B cell (primary cell): ENCODE results near the gene RPRD1A. TPM values are rescaled to one million over a fixed set of nuclear protein-coding genes. Genes with fewer than 3 reads are reported as not detected.

Experiments
- ATAC-seq: fragments of 200-7000 bp; cut with Tn5 transposase; one replicate; pipeline ENCODE4 v1.10.0; 2021; ENCODE audit warnings: low read depth, mild to moderate bottlenecking, moderate number of reproducible peaks, moderate library complexity
- CTCF ChIA-PET: fragments of 350-600 bp; sonication (Branson Sonifier 250); formaldehyde crosslinking; loops from one replicate; lab custom pipeline; 2021; ENCODE audit warnings: antibody characterized with exemption, inconsistent platforms; lab: Charles Lee
- POLR2A ChIA-PET: fragments of 350-600 bp; sonication (Branson Sonifier 250); formaldehyde crosslinking; loops from one replicate; lab custom pipeline; 2021; ENCODE audit warnings: antibody characterized with exemption; lab: Charles Lee
- DNase-seq: peaks from one replicate; pipeline ENCODE4 v3.0.0; 2013
- H2AFZ ChIP-seq: 2 replicates; pipeline ENCODE4 v1.6.1; 2012; ENCODE audit warnings: mild to moderate bottlenecking, low read depth, low read length; ENCODE audit not compliant: insufficient read depth, poor library complexity, severe bottlenecking
- H3K27ac ChIP-seq, 2 donors: 1 replicate in 1 of 2; 2 replicates in 1 of 2; pipeline ENCODE4 v1.5.1; 2012 to 2013; ENCODE audit warnings: low read length in 2 of 2, mild to moderate bottlenecking in 2 of 2, moderate library complexity in 1 of 2
- H3K27me3 ChIP-seq, 4 experiments: fragments of 200-600 bp in 1 of 4; sonication (generic) in 1 of 4; replicated peaks in 1 of 4; 1 replicate in 2 of 4; 2 replicates in 2 of 4; pipeline versions ENCODE4 v1.6.1 to v1.7.0; 2013 to 2016; ENCODE audit warnings: low read length in 3 of 4, mild to moderate bottlenecking in 2 of 4, mixed read lengths in 1 of 4, moderate library complexity in 1 of 4; ENCODE audit not compliant: insufficient read depth in 4 of 4, control insufficient read depth in 3 of 4; ENCODE audit errors: control extremely low read depth in 1 of 4
- H3K36me3 ChIP-seq, 2 experiments: replicated peaks in 1 of 2; 1 replicate in 1 of 2; 2 replicates in 1 of 2; pipeline versions ENCODE4 v1.6.1 to v1.7.1; 2013; ENCODE audit warnings: low read length in 1 of 2; ENCODE audit not compliant: insufficient read depth in 2 of 2, control insufficient read depth in 1 of 2; ENCODE audit errors: control extremely low read depth in 1 of 2, extremely low read depth in 1 of 2
- H3K4me1 ChIP-seq, 2 donors: fragments of 200-600 bp in 1 of 2; sonication (generic) in 1 of 2; 1 replicate in 1 of 2; 2 replicates in 1 of 2; pipeline versions ENCODE4 v1.5.1 to v1.6.1; 2013 to 2017; ENCODE audit warnings: low read length in 2 of 2; ENCODE audit not compliant: control insufficient read depth in 2 of 2, insufficient read depth in 2 of 2
- H3K4me2 ChIP-seq: replicated peaks from 2 replicates; pipeline ENCODE3; 2012; ENCODE audit warnings: mild to moderate bottlenecking, low read depth, low read length; ENCODE audit not compliant: poor library complexity, severe bottlenecking
- H3K4me3 ChIP-seq, 5 experiments: fragments of 200-600 bp in 1 of 5; sonication (generic) in 1 of 5; 1 replicate in 3 of 5; 2 replicates in 2 of 5; pipeline versions ENCODE4 v1.5.1 to v1.7.0; 2011 to 2016; ENCODE audit warnings: low read length in 4 of 5, mild to moderate bottlenecking in 4 of 5, low read depth in 2 of 5, control low read depth in 1 of 5, moderate library complexity in 1 of 5; ENCODE audit not compliant: insufficient read depth in 1 of 5; ENCODE audit errors: control extremely low read depth in 1 of 5, extremely low read depth in 1 of 5
- H3K79me2 ChIP-seq: fragments of 200-600 bp; sonication (generic); one replicate; pipeline ENCODE4 v1.6.0; 2016; ENCODE audit warnings: low read length; ENCODE audit not compliant: control insufficient read depth, insufficient read depth
- H3K9ac ChIP-seq: fragments of 200-600 bp; sonication (generic); 2 replicates; pipeline ENCODE4 v1.6.1; 2017; ENCODE audit warnings: mild to moderate bottlenecking, low read length, moderate library complexity
- H3K9me3 ChIP-seq, 3 donors: one replicate each; pipeline versions ENCODE4 v1.6.1 to v1.7.1; 2013; ENCODE audit warnings: low read length in 2 of 3; ENCODE audit not compliant: control insufficient read depth in 2 of 3, insufficient read depth in 1 of 3; ENCODE audit errors: control extremely low read depth in 1 of 3
- H4K20me1 ChIP-seq: 2 replicates; pipeline ENCODE4 v1.6.0; 2012; ENCODE audit warnings: mild to moderate bottlenecking, low read length; ENCODE audit not compliant: insufficient read depth, control insufficient read depth, poor library complexity, severe bottlenecking
- H3K27ac Mint-ChIP-seq: one replicate; pipeline ENCODE4 v1.8.0; 2021; ENCODE audit warnings: mixed read lengths
- H3K27me3 Mint-ChIP-seq: one replicate; pipeline ENCODE4 v1.8.0; 2021; ENCODE audit warnings: mixed read lengths
- H3K4me1 Mint-ChIP-seq: one replicate; pipeline ENCODE4 v1.8.0; 2021; ENCODE audit warnings: mixed read lengths
- H3K4me3 Mint-ChIP-seq: one replicate; pipeline ENCODE4 v1.8.0; 2021; ENCODE audit warnings: mixed read lengths
- H3K9me3 Mint-ChIP-seq: one replicate; pipeline ENCODE4 v1.8.0; 2022; ENCODE audit warnings: mixed read lengths; ENCODE audit not compliant: insufficient read depth
- CTCF ChIP-seq: fragments of 200-600 bp; IDR thresholded peaks from one replicate; pipeline ENCODE4 v1.8.0; 2022; ENCODE audit warnings: antibody characterized with exemption, mild to moderate bottlenecking
- EZH2 ChIP-seq: IDR thresholded peaks from 2 replicates; pipeline ENCODE4 v1.6.1; 2012; ENCODE audit warnings: borderline replicate concordance, low read depth, mild to moderate bottlenecking, moderate library complexity, low read length; ENCODE audit not compliant: insufficient read depth, poor library complexity, severe bottlenecking
- WGBS: methylation state at CpG from one replicate; pipeline ENCODE4 v1.1.5; 2013; ENCODE audit warnings: missing lambda C conversion rate; ENCODE audit not compliant: insufficient coverage; 5-methylcytosine and 5-hydroxymethylcytosine counted together
- intact Hi-C: fragments of 100-400 bp; cut with micrococcal nuclease; formaldehyde crosslinking; loops from one replicate; pipeline ENCODE4 v1.10.0; 2022
- polyA plus RNA-seq: library from polyadenylated mRNA; depleted of rRNA; stranded (reverse); fragments of >200 nt; gene quantifications from 2 replicates; pipeline ENCODE4 v1.2.3, GENCODE V29; 2012
- total RNA-seq, 2 donors: library from RNA; stranded (reverse); fragments of 120-200 nt in 1 of 2; gene quantifications; 1 replicate in 1 of 2; 2 replicates in 1 of 2; pipeline versions ENCODE4 v1.2.3 to v1.2.4, GENCODE V29; 2013 to 2022

The RPRD1A gene
- total and polyA plus RNA-seq, 2 donors (not counting 1 experiment from before 2014, with no cell fraction given), result 27.6 to 62.6 TPM

GRCh38 chr18:35983818-35984217, 83.5 kb downstream of the RPRD1A start:
- Histone ChIP-seq H3K36me3 (peaks cover 0 to 49% of the 10 kb centered on the region in 2 experiments), H3K4me3 (no peak overlapping the region), H3K9me3 (no peaks in the 10 kb centered on the region), H3K27ac (no peak overlapping the region), H3K4me1 (no peaks in the 10 kb centered on the region), H4K20me1 (no peaks in the 10 kb centered on the region), H2AFZ (no peak overlapping the region), H3K9ac (no peak overlapping the region), H3K27me3 (no peaks in the 10 kb centered on the region), H3K4me2 (no peak overlapping the region), H3K79me2 (no peaks in the 10 kb centered on the region)
- TF ChIP-seq EZH2 (no peak), CTCF (no peak)
- H3K4me1 Mint-ChIP-seq, result no peaks in the 10 kb centered on the region
- no peak overlapping the region for H3K4me3 Mint-ChIP-seq
- POLR2A ChIA-PET, result no interaction called here
- ATAC-seq (no peak), DNase-seq (no peak)
- no peaks in the 10 kb centered on the region for H3K27me3 Mint-ChIP-seq
- WGBS, result 90% methylated on average over 2 of the region's 5 CpGs
- no peak overlapping the region for H3K27ac Mint-ChIP-seq
- CTCF ChIA-PET, result interaction anchor here (1.0 kb wide), 1 partner anchor 300 kb away, joined by 3 read pairs; no protein-coding TSS in a partner anchor
- H3K9me3 Mint-ChIP-seq, result no peaks in the 10 kb centered on the region
- intact Hi-C loops, result no loop called here

GRCh38 chr18:35983147-35983546, 84.2 kb downstream of the RPRD1A start:
- Histone ChIP-seq H3K9me3 (no peaks in the 10 kb centered on the region), H3K27me3 (no peaks in the 10 kb centered on the region), H4K20me1 (no peaks in the 10 kb centered on the region), H3K79me2 (no peaks in the 10 kb centered on the region), H3K4me2 (no peak overlapping the region), H3K9ac (no peak overlapping the region), H3K36me3 (peaks cover 0 to 49% of the 10 kb centered on the region in 2 experiments), H3K27ac (no peak overlapping the region), H3K4me1 (no peaks in the 10 kb centered on the region), H2AFZ (no peak overlapping the region), H3K4me3 (no peak overlapping the region)
- no peaks in the 10 kb centered on the region for H3K27me3 Mint-ChIP-seq
- H3K4me1 Mint-ChIP-seq, result no peaks in the 10 kb centered on the region
- no peaks in the 10 kb centered on the region for H3K9me3 Mint-ChIP-seq
- H3K4me3 Mint-ChIP-seq, result no peak overlapping the region
- no peak overlapping the region for H3K27ac Mint-ChIP-seq
- POLR2A ChIA-PET, result no interaction called here
- CTCF ChIA-PET, result no interaction called here
- no peak for DNase-seq
- intact Hi-C loops, result no loop called here
- no peak for TF ChIP-seq EZH2
- no peak for TF ChIP-seq CTCF
- ATAC-seq, result no peak
